Measurements from ENCODE around the gene LRRC75A. TPM values are rescaled to one million over a fixed set of nuclear protein-coding genes. Genes with fewer than 3 reads are reported as not detected.

LRRC75A gene
- total RNA-seq, 1 donor from 2014 or later = 0.98 TPM

DNA sequence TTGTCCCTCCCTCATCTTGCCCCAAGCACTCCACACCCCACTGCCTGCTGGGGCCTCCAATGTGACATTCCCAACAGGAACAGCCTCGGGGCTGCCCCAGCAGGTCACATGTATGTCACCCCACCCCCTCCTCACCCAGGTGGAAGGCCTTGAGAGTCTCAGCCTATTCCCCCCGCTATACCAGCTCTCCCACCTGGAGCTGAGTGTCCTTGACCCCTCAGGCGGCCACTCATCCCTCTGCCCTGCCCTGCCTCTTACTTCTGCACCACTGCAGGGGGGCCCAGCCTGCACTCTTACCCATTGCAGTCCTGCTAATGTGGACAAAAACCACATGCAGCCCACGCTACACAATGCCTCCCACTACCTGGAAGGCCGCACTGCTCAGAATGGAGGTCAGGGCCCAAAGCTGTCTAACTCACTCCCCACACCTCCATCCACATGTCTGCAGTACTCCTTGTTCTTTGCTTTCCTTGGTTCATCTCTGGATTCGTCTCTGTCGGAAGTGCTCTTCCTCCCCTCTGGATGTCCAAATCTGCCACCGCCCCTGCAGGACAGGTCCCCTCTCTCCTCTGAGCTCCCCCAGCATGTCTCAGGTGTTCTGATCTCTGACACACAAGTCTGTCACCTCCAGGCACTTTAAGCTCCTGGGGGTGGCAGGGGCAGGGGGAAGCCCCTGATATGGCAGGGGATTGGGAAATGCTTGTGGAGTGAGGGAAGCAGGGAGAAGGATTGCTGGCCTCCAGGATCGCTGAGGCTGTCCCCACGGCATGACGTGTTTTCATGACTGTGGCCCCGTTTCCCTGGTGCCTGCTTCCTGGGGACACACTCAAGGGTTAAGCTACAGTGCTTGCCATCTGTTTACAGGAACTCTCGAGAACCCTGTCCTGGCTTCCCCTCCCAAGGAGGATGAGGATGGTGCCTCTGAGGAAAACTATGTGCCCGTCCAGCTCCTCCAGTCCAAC is 55.8 kb downstream of the LRRC75A start:
- no peaks in the 10 kb centered on the region for H3K9me3 Mint-ChIP-seq
- H3K4me1 Mint-ChIP-seq = peaks cover 27% of the 10 kb centered on the region
- TF ChIP-seq, protein P1, sequence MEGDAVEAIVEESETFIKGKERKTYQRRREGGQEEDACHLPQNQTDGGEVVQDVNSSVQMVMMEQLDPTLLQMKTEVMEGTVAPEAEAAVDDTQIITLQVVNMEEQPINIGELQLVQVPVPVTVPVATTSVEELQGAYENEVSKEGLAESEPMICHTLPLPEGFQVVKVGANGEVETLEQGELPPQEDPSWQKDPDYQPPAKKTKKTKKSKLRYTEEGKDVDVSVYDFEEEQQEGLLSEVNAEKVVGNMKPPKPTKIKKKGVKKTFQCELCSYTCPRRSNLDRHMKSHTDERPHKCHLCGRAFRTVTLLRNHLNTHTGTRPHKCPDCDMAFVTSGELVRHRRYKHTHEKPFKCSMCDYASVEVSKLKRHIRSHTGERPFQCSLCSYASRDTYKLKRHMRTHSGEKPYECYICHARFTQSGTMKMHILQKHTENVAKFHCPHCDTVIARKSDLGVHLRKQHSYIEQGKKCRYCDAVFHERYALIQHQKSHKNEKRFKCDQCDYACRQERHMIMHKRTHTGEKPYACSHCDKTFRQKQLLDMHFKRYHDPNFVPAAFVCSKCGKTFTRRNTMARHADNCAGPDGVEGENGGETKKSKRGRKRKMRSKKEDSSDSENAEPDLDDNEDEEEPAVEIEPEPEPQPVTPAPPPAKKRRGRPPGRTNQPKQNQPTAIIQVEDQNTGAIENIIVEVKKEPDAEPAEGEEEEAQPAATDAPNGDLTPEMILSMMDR (IDR thresholded peaks at IDR 0.05) = no peak
- H3K27me3 Mint-ChIP-seq = no peaks in the 10 kb centered on the region
- intact Hi-C loops (cut with micrococcal nuclease) = loop anchor here (5.0 to 10.0 kb wide), 3 partner anchors 56 to 549 kb away; partner anchors contain the start of gene LRRC75A
- DNase-seq (no peak), ATAC-seq (ENCODE audit: low read depth) (no peak)
- ChIA-PET CTCF (interaction anchor here (0.9 kb wide), 1 partner anchor 8 kb away, joined by 3 read pairs; no protein-coding TSS in a partner anchor), POLR2A (interaction anchor here (4.8 to 6.1 kb wide), 2 partner anchors 20 to 54 kb away, joined by 67 to 80 read pairs; partner anchors contain the start of genes TRPV2 and UBB)
- no peak overlapping the region for H3K4me3 Mint-ChIP-seq
- H3K36me3 Mint-ChIP-seq (ENCODE audit: low read depth) = peaks cover 34% of the 10 kb centered on the region
- H3K27ac Mint-ChIP-seq = peak overlapping the region; percentile 6

DNA sequence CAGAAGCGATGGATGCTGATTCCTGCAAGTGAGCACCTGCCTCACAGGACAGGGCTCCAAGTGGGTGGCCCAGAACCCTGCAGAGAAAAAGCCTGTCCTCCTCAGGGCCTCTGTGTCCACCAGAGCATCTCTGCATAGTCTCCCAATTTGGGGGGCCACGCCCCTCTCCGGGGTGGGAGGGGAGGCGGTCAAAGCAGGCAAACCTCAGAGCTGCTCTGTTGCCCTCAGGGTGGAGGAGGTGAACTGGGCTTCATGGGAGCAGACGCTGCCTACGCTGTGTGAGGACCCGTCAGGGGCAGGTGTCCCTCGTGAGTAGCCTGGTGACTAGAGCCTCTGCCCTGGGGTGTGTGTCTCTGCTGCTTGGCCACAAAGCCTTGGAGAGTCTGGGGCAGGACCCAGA is 57.3 kb downstream of the LRRC75A start:
- ATAC-seq (ENCODE audit: low read depth) = no peak
- Mint-ChIP-seq H3K9me3 (no peaks in the 10 kb centered on the region), H3K27me3 (no peaks in the 10 kb centered on the region), H3K4me3 (no peak overlapping the region), H3K4me1 (peaks cover 13% of the 10 kb centered on the region), H3K36me3 (ENCODE audit: low read depth) (peaks cover 27% of the 10 kb centered on the region), H3K27ac (no peak overlapping the region)
- POLR2A ChIA-PET = no interaction called here
- no peak for DNase-seq
- intact Hi-C loops (cut with micrococcal nuclease) = loop anchor here (5.0 to 10.0 kb wide), 3 partner anchors 58 to 550 kb away; partner anchors contain the start of gene LRRC75A
- CTCF ChIA-PET = no interaction called here
- TF ChIP-seq, protein P1 (IDR thresholded peaks at IDR 0.05) = no peak

GRCh38 chr17:16433514-16433913 is 58.5 kb downstream of the LRRC75A start:
- Mint-ChIP-seq H3K4me1 (peaks cover 6% of the 10 kb centered on the region), H3K27me3 (no peaks in the 10 kb centered on the region), H3K4me3 (no peak overlapping the region), H3K36me3 (ENCODE audit: low read depth) (peaks cover 28% of the 10 kb centered on the region), H3K9me3 (no peaks in the 10 kb centered on the region), H3K27ac (no peak overlapping the region)
- ChIA-PET CTCF (no interaction called here), POLR2A (no interaction called here)
- TF ChIP-seq, protein P1 (IDR thresholded peaks at IDR 0.05) = no peak
- DNase-seq (no peak), ATAC-seq (ENCODE audit: low read depth) (no peak)
- intact Hi-C loops (cut with micrococcal nuclease) = loop anchor here (10.0 kb wide), 1 partner anchor 551 kb away; no protein-coding TSS in a partner anchor

DNA sequence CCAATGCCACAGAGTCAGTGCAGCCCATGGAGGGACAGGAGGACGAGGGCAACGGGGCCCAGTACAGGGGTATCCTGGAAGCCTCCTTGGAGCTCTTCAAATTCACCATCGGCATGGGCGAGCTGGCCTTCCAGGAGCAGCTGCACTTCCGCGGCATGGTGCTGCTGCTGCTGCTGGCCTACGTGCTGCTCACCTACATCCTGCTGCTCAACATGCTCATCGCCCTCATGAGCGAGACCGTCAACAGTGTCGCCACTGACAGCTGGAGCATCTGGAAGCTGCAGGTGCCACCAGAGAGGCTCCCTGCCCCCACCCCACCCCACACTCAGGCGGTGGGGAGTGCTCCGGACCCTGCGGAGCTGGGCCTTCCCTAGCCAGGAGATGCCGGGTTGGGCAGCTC is 60.0 kb downstream of the LRRC75A start:
- H3K9me3 Mint-ChIP-seq = no peaks in the 10 kb centered on the region

More for the DNA sequence above, 60.0 kb downstream of the LRRC75A start:
- ChIA-PET POLR2A (interaction anchor here (1.0 kb wide), 1 partner anchor 146 kb away, joined by 3 read pairs; no protein-coding TSS in a partner anchor), CTCF (no interaction called here)
- Mint-ChIP-seq H3K4me1 (no peaks in the 10 kb centered on the region), H3K27me3 (no peaks in the 10 kb centered on the region), H3K4me3 (no peak overlapping the region), H3K36me3 (ENCODE audit: low read depth) (peaks cover 30% of the 10 kb centered on the region), H3K27ac (no peak overlapping the region)
- intact Hi-C loops (cut with micrococcal nuclease) = loop anchor here (10.0 kb wide), 1 partner anchor 553 kb away; no protein-coding TSS in a partner anchor
- DNase-seq = no peak
- TF ChIP-seq, protein P1 (IDR thresholded peaks at IDR 0.05) = no peak
- ATAC-seq (ENCODE audit: low read depth) = no peak

All from activated B cell treated with CpG ODN at 0.5 μM for 24 hours (primary cell).